Lower leg skin (tissue), 4 donors: ENCODE data around the gene CYSTM1. TPM values are rescaled to one million over a fixed set of nuclear protein-coding genes. Genes with fewer than 3 reads are reported as not detected.

Experiments used
- DNase-seq, 2 donors: peaks; one replicate each; pipeline ENCODE4 v3.0.0-alpha.2; 2019; ENCODE audit warnings: low spot score in 2 of 2
- H3K4me3 ChIP-seq: fragments of 200-600 bp; sonication (generic); 2 replicates; pipeline ENCODE4 v1.5.1; 2017; ENCODE audit warnings: mild to moderate bottlenecking, low read depth; ENCODE audit not compliant: poor library complexity, severe bottlenecking
- CTCF ChIP-seq, 3 donors: fragments of 450-650 bp; IDR thresholded peaks; one replicate each; pipeline ENCODE4 v1.5.1; 2016; ENCODE audit warnings: antibody characterized with exemption in 3 of 3, mild to moderate bottlenecking in 3 of 3, moderate library complexity in 2 of 3
- POLR2A ChIP-seq, 2 donors: fragments of 450-650 bp; IDR thresholded peaks; one replicate each; pipeline ENCODE4 v1.6.1; 2016 to 2017; ENCODE audit warnings: antibody characterized with exemption in 2 of 2, mild to moderate bottlenecking in 1 of 2, moderate library complexity in 1 of 2
- WGBS, 2 donors: methylation state at CpG; one replicate each; pipeline ENCODE4 v1.1.5; 2018; 5-methylcytosine and 5-hydroxymethylcytosine counted together
- intact Hi-C: fragments of 100-400 bp; cut with DNase I; formaldehyde crosslinking; loops from one replicate; pipeline ENCODE4 v1.15.0; 2023; ENCODE audit warnings: low total_unique reads
- total RNA-seq, 4 donors: library from RNA; depleted of rRNA; stranded (reverse); fragments of >200 nt; gene quantifications; one replicate each; pipeline ENCODE4 v1.1.0, GENCODE V29; 2016

The CYSTM1 gene
- total RNA-seq, 4 donors from 2014 or later, result 12.9 to 53.6 (median 33.0) TPM

GRCh38 chr5:140205952-140206351 lies 31.0 kb downstream of the CYSTM1 start:
- no peak for DNase-seq
- intact Hi-C loops, result no loop called here
- H3K4me3 ChIP-seq, result no peak overlapping the region
- TF ChIP-seq CTCF (IDR thresholded peaks at IDR 0.05) (no peak), POLR2A (IDR thresholded peaks at IDR 0.05) (no peak)
- WGBS, 2 donors, result 87% methylated on average over 4 of the region's 4 CpGs

GRCh38 chr5:140207250-140207964 lies 32.4 kb downstream of the CYSTM1 start:
- WGBS, 2 donors, result 51 to 62% methylated on average over 2 of the region's 2 CpGs
- TF ChIP-seq POLR2A (IDR thresholded peaks at IDR 0.05) (no peak), CTCF (IDR thresholded peaks at IDR 0.05) (no peak)
- DNase-seq, result no peak
- intact Hi-C loops, result no loop called here
- no peak overlapping the region for H3K4me3 ChIP-seq

GRCh38 chr5:140208065-140208464 lies 33.1 kb downstream of the CYSTM1 start:
- DNase-seq, result no peak
- intact Hi-C loops, result no loop called here
- no peak for TF ChIP-seq CTCF (IDR thresholded peaks at IDR 0.05)
- TF ChIP-seq POLR2A (IDR thresholded peaks at IDR 0.05), result no peak
- no peak overlapping the region for H3K4me3 ChIP-seq

- H3K4me3 ChIP-seq, result no peak overlapping the region
- intact Hi-C loops, result no loop called here
- TF ChIP-seq POLR2A (IDR thresholded peaks at IDR 0.05) (no peak), CTCF (IDR thresholded peaks at IDR 0.05) (no peak)
- 88 to 100% methylated on average over 1 of the region's 1 CpG for WGBS, 2 donors
- DNase-seq, result no peak
Measured at GRCh38 chr5:140213370-140213983, 38.5 kb downstream of the CYSTM1 start.

GRCh38 chr5:140214831-140215230 lies 39.8 kb downstream of the CYSTM1 start:
- DNase-seq, result no peak
- WGBS, 2 donors, result 71 to 73% methylated on average over 4 of the region's 4 CpGs
- intact Hi-C loops, result no loop called here
- TF ChIP-seq CTCF (IDR thresholded peaks at IDR 0.05), result no peak
- no peak overlapping the region for H3K4me3 ChIP-seq
